Mesenchymal stem cell (in vitro differentiated cells and primary cell): Measurements from ENCODE around the gene CWC25.

Source experiments
- DNase-seq: peaks from one replicate; pipeline ENCODE4 v3.0.0-alpha.2; 2013
- H2AFZ ChIP-seq: one replicate; pipeline ENCODE4 v1.6.1; 2013; ENCODE audit warnings: low read depth, mild to moderate bottlenecking, control low read depth, inconsistent platforms, low read length, moderate library complexity
- H2AK5ac ChIP-seq: 2 replicates; pipeline ENCODE4 v1.6.1; 2013; ENCODE audit warnings: low read length, moderate library complexity, mild to moderate bottlenecking, inconsistent platforms; ENCODE audit not compliant: severe bottlenecking
- H2BK120ac ChIP-seq: one replicate; pipeline ENCODE4 v1.6.1; 2013; ENCODE audit warnings: low read depth, mild to moderate bottlenecking, inconsistent platforms, low read length, moderate library complexity
- H2BK12ac ChIP-seq, 2 experiments: one replicate each; pipeline ENCODE4 v1.6.1; 2013; ENCODE audit warnings: inconsistent platforms in 2 of 2, low read length in 2 of 2, mild to moderate bottlenecking in 2 of 2, moderate library complexity in 2 of 2, control low read depth in 1 of 2
- H2BK15ac ChIP-seq: one replicate; pipeline ENCODE4 v1.6.1; 2013; ENCODE audit warnings: mild to moderate bottlenecking, low read depth, inconsistent platforms; ENCODE audit not compliant: poor library complexity, severe bottlenecking
- H2BK5ac ChIP-seq: 2 replicates; pipeline ENCODE4 v1.6.1; 2013; ENCODE audit warnings: low read depth, mild to moderate bottlenecking, low read length, control low read depth, inconsistent platforms; ENCODE audit not compliant: poor library complexity, severe bottlenecking
- H3K14ac ChIP-seq, 2 experiments: one replicate each; pipeline ENCODE4 v1.6.1; 2013; ENCODE audit warnings: inconsistent platforms in 2 of 2, low read length in 2 of 2, control low read depth in 1 of 2, mild to moderate bottlenecking in 1 of 2, moderate library complexity in 1 of 2
- H3K18ac ChIP-seq, 2 experiments: one replicate each; pipeline ENCODE4 v1.6.1; 2013; ENCODE audit warnings: inconsistent platforms in 2 of 2, low read length in 2 of 2, control low read depth in 1 of 2, low read depth in 1 of 2, mild to moderate bottlenecking in 1 of 2
- H3K23ac ChIP-seq, 2 experiments: one replicate each; pipeline ENCODE4 v1.6.1; 2013; ENCODE audit warnings: inconsistent platforms in 2 of 2, low read length in 2 of 2, mild to moderate bottlenecking in 2 of 2, moderate library complexity in 2 of 2, control low read depth in 1 of 2
- H3K27ac ChIP-seq: 2 replicates; pipeline ENCODE4 v1.5.1; 2013; ENCODE audit warnings: mild to moderate bottlenecking, moderate library complexity, low read length, control low read depth, inconsistent platforms; ENCODE audit not compliant: poor library complexity, severe bottlenecking
- H3K27me3 ChIP-seq, 2 experiments: 2 replicates each; pipeline versions ENCODE4 v1.6.1 to v1.7.0; 2013; ENCODE audit warnings: low read length in 2 of 2, mild to moderate bottlenecking in 2 of 2, moderate library complexity in 2 of 2, control low read depth in 1 of 2, inconsistent platforms in 1 of 2; ENCODE audit not compliant: control insufficient read depth in 1 of 2, insufficient read depth in 1 of 2
- H3K36me3 ChIP-seq, 2 experiments: 2 replicates each; pipeline versions ENCODE4 v1.6.1 to v1.7.0; 2013; ENCODE audit warnings: low read length in 2 of 2, control low read depth in 1 of 2, inconsistent platforms in 1 of 2, low read depth in 1 of 2, mild to moderate bottlenecking in 1 of 2; ENCODE audit not compliant: insufficient read depth in 2 of 2, control insufficient read depth in 1 of 2
- H3K4ac ChIP-seq, 2 experiments: one replicate each; pipeline ENCODE4 v1.6.1; 2013; ENCODE audit warnings: inconsistent platforms in 2 of 2, low read length in 2 of 2, mild to moderate bottlenecking in 2 of 2, moderate library complexity in 2 of 2, control low read depth in 1 of 2, low read depth in 1 of 2
- H3K4me1 ChIP-seq: 2 replicates; pipeline ENCODE4 v1.6.1; 2013; ENCODE audit warnings: low read depth, low read length, control low read depth; ENCODE audit not compliant: control insufficient read depth, insufficient read depth
- H3K4me2 ChIP-seq: 2 replicates; pipeline ENCODE4 v1.6.1; 2013; ENCODE audit warnings: low read length, mild to moderate bottlenecking, inconsistent platforms; ENCODE audit not compliant: poor library complexity, severe bottlenecking
- H3K4me3 ChIP-seq, 2 experiments: 2 replicates each; pipeline versions ENCODE4 v1.5.1 to v1.7.0; 2013; ENCODE audit warnings: low read length in 2 of 2, mild to moderate bottlenecking in 2 of 2, control low read depth in 1 of 2, low read depth in 1 of 2; ENCODE audit not compliant: insufficient read depth in 1 of 2
- H3K79me1 ChIP-seq: replicated peaks from 2 replicates; pipeline ENCODE4 v1.6.1; 2013; ENCODE audit warnings: mild to moderate bottlenecking, control low read depth, low read length, inconsistent platforms; ENCODE audit not compliant: poor library complexity, severe bottlenecking
- H3K9ac ChIP-seq: 2 replicates; pipeline ENCODE4 v1.7.0; 2013; ENCODE audit warnings: mild to moderate bottlenecking, low read length, moderate library complexity
- H3K9me3 ChIP-seq: 2 replicates; pipeline ENCODE4 v1.7.0; 2013; ENCODE audit warnings: mild to moderate bottlenecking, low read length; ENCODE audit not compliant: control insufficient read depth
- H4K8ac ChIP-seq: one replicate; pipeline ENCODE4 v1.6.1; 2013; ENCODE audit warnings: inconsistent platforms, mild to moderate bottlenecking, low read length, moderate library complexity
- H4K91ac ChIP-seq: one replicate; pipeline ENCODE4 v1.6.1; 2013; ENCODE audit warnings: mild to moderate bottlenecking, low read length, inconsistent platforms
- WGBS: methylation state at CpG from one replicate; pipeline ENCODE4 v1.1.7; 2013; ENCODE audit warnings: mixed read lengths; 5-methylcytosine and 5-hydroxymethylcytosine counted together

CWC25 gene

DNA sequence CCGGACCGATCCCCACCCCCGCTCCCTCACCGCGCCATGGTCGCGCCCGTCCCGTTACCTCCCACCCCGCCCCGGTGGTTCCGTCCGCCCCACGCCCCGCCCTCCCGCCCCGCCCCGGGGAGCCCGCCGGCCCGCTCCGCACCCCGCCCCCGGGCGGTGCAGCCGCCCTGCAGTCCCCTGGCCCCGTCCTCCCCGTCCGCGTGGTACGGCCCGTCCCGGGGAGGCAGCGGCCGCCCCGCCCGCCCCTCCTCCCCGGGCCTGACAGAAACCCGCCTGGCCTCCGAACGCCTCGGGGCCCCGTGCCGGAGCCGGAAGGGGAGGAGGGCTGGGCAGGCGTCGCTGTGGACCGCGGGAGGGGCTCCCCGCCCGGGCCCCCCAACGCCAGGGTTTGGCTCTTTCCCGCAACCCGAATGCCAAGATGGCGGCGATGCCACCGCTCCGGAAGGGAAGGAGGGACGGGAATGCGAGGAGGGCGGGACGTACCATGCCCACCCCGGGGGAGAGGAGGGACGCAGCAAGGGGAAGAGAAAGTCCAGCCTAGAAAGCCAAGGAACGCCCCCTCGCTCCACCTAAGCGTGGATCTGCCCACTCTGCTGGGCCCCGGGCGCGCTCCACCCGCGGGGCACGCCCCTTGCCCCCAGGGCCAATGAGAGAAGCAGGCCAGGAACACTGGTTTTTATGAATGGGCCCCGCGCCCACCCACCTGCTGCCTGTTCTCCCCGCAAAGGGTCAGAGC, 25.5 kb downstream of the CWC25 start, which contains the start of gene PIP4K2B:
TSS of gene PIP4K2B (minus strand) at position 56 of the 736 bp plus-strand sequence. CDS start 132 bp downstream, outside the sequence.
- Histone ChIP-seq H3K27ac (peak within 1 kb of the TSS; percentile 90), H2BK15ac (peak within 1 kb of the TSS; percentile 100), H2AK5ac (no peak within 1 kb of the TSS), H2BK120ac (peak within 1 kb of the TSS; percentile 96), H4K91ac (peak within 1 kb of the TSS; percentile 99), H3K79me1 (peaks cover 2% of the 10 kb centered on the region), H3K14ac (peak within 1 kb of the TSS in 1 of 2 experiments; percentile 100), H4K8ac (peak within 1 kb of the TSS; percentile 99), H3K4me2 (peak within 1 kb of the TSS; percentile 71), H3K9ac (peak within 1 kb of the TSS; percentile 95), H3K4me1 (peaks cover 8% of the 10 kb centered on the region), H2BK12ac (peak within 1 kb of the TSS in 1 of 2 experiments; percentile 46), H3K4ac (peak within 1 kb of the TSS; percentile 98 to 99), H3K36me3 (peaks cover 19 to 41% of the 10 kb centered on the region in 2 experiments), H3K18ac (peak within 1 kb of the TSS; percentile 96 to 98), H2AFZ (peak within 1 kb of the TSS; percentile 92), H3K4me3 (peak within 1 kb of the TSS; percentile 89 to 93), H2BK5ac (peak within 1 kb of the TSS; percentile 100), H3K23ac (peak within 1 kb of the TSS in 1 of 2 experiments; percentile 90), H3K9me3 (no peaks in the 10 kb centered on the region), H3K27me3 (no peaks in the 10 kb centered on the region)
- peak; percentile 98 for DNase-seq
- under 1% methylated on average over 44 of the region's 76 CpGs for WGBS

DNA sequence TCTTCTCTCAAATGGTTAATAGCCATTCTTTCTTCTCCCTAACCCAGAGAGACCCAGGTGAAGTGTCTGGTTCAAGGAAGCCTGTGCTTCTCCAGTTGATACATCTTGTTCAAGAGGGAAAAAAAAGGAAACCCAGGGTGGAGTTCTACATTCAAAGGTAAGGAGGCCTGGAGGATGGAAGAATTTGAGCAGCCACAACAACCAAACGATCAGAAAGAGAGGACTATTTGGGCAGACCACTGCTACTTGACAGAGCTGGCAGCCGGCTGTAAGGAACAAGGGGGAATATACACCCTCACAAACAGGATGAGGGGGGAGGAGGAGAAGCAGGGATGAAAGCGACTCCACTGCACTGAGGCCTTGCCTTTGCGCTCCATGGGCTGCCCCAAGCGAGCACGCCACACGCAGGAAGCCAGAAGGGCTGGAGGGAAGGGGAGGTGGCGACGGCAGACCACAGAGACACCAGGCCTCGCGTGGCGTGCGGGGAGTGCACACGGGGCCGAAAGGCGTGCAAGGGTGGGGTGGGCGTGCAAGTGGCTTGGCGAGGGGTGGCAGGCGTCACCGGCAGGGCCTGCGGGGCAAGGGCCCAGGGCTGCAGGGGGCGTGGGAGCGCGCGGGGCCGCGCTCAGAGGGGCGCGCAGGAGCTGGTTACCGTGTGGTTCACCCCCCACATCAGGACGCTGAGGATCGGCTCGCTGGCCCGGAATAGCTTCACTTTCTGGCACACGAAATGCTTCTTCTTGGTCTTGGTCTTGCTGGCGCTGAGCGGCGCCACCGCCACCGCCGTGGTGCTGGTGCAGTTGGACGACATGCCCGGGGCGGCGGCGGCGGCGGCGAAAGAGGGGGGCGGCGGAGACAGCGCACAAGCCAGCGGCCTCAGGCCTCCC, 26.3 kb downstream of the CWC25 start:
- peak; percentile 67 for DNase-seq
- H3K27ac ChIP-seq = peak overlapping the region; percentile 90
- H3K27me3 ChIP-seq = no peaks in the 10 kb centered on the region
- peak overlapping the region in 1 of 2 experiments; percentile 90 for H3K23ac ChIP-seq
- H3K18ac ChIP-seq = peak overlapping the region; percentile 96 to 98
- peak overlapping the region; percentile 80 for H2BK15ac ChIP-seq
- peak overlapping the region in 1 of 2 experiments; percentile 100 for H3K14ac ChIP-seq
- peak overlapping the region; percentile 67 for H2BK120ac ChIP-seq
- H2AFZ ChIP-seq = peak overlapping the region; percentile 92
- H2BK5ac ChIP-seq = peak overlapping the region; percentile 31
- peaks cover 15 to 42% of the 10 kb centered on the region in 2 experiments for H3K36me3 ChIP-seq
- WGBS = 1% methylated on average over 44 of the region's 53 CpGs
- peak overlapping the region; percentile 71 for H4K91ac ChIP-seq
- peak overlapping the region; percentile 89 for H4K8ac ChIP-seq
- no peak overlapping the region for H2AK5ac ChIP-seq
- peak overlapping the region; percentile 71 for H3K4me2 ChIP-seq
- peak overlapping the region; percentile 89 to 93 for H3K4me3 ChIP-seq
- no peaks in the 10 kb centered on the region for H3K9me3 ChIP-seq
- H3K9ac ChIP-seq = peak overlapping the region; percentile 92
- H3K4ac ChIP-seq = peak overlapping the region; percentile 95 to 99
- peaks cover 8% of the 10 kb centered on the region for H3K4me1 ChIP-seq
- H2BK12ac ChIP-seq = peak overlapping the region in 1 of 2 experiments; percentile 46
- H3K79me1 ChIP-seq = peaks cover 2% of the 10 kb centered on the region

DNA sequence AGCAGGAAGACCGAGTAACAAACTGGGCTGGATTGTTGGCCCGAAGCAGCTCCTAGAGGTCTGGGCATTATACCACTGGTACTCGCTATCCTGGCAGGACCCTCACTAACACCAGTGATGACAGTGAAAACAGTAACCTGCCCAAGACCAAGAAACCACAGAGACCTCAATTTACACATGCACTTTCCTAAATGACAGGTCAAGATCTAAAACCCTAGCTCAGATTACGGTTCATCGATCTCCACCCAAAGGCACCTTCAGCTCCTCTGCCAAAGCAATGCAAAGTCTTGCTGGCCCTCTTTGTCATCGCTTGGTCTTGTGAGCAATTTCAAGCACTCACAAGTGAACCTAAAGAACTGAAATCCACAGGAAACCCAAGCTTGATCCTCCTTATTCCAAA, 27.3 kb downstream of the CWC25 start:
- no peak overlapping the region for H4K8ac ChIP-seq
- DNase-seq = peak; percentile 14
- peak overlapping the region; percentile 92 for H3K9ac ChIP-seq
- no peak overlapping the region for H4K91ac ChIP-seq
- H2AK5ac ChIP-seq = no peak overlapping the region
- H3K14ac ChIP-seq = no peak overlapping the region
- 92% methylated on average over 5 of the region's 6 CpGs for WGBS
- H3K27me3 ChIP-seq = no peaks in the 10 kb centered on the region
- H2BK12ac ChIP-seq = no peak overlapping the region
- H3K23ac ChIP-seq = no peak overlapping the region
- H3K27ac ChIP-seq = no peak overlapping the region
- no peak overlapping the region for H2AFZ ChIP-seq
- H3K9me3 ChIP-seq = no peaks in the 10 kb centered on the region
- no peak overlapping the region for H3K4ac ChIP-seq
- peak overlapping the region; percentile 71 for H3K4me2 ChIP-seq
- no peak overlapping the region for H3K18ac ChIP-seq
- no peak overlapping the region for H2BK120ac ChIP-seq
- H3K36me3 ChIP-seq = peaks cover 11 to 36% of the 10 kb centered on the region in 2 experiments
- peaks cover 2% of the 10 kb centered on the region for H3K79me1 ChIP-seq
- H2BK15ac ChIP-seq = no peak overlapping the region
- no peak overlapping the region for H2BK5ac ChIP-seq
- peak overlapping the region in 1 of 2 experiments; percentile 93 for H3K4me3 ChIP-seq
- peaks cover 8% of the 10 kb centered on the region for H3K4me1 ChIP-seq

DNA sequence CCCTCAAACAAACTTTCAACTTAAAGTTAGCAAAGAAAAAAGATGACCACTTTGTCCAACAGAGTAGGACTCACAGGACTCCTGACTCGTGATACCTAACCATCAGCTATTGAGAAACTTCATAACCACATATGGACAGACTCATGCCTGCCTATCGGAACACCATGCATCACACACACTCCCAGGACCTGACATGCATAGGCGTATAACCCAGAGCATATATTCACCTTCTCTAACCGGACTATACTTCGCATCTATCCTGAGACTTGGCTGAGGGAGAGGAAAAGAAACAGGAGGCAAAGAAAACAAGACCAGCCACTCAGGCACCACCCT, 28.0 kb downstream of the CWC25 start:
- H3K79me1 ChIP-seq = peaks cover 7% of the 10 kb centered on the region
- H3K14ac ChIP-seq = no peak overlapping the region
- H3K4ac ChIP-seq = no peak overlapping the region
- H3K18ac ChIP-seq = no peak overlapping the region
- peak overlapping the region in 1 of 2 experiments; percentile 93 for H3K4me3 ChIP-seq
- H3K27me3 ChIP-seq = no peaks in the 10 kb centered on the region
- H4K91ac ChIP-seq = no peak overlapping the region
- peaks cover 10 to 35% of the 10 kb centered on the region in 2 experiments for H3K36me3 ChIP-seq
- peak overlapping the region; percentile 92 for H3K9ac ChIP-seq
- no peak overlapping the region for H2BK5ac ChIP-seq
- no peak overlapping the region for H2BK12ac ChIP-seq
- DNase-seq = peak; percentile 59
- H2BK120ac ChIP-seq = no peak overlapping the region
- H3K23ac ChIP-seq = no peak overlapping the region
- no peak overlapping the region for H2AK5ac ChIP-seq
- H2AFZ ChIP-seq = no peak overlapping the region
- no peak overlapping the region for H4K8ac ChIP-seq
- H3K27ac ChIP-seq = no peak overlapping the region
- H3K4me1 ChIP-seq = peaks cover 8% of the 10 kb centered on the region
- H2BK15ac ChIP-seq = no peak overlapping the region
- H3K9me3 ChIP-seq = no peaks in the 10 kb centered on the region
- H3K4me2 ChIP-seq = no peak overlapping the region
- 86% methylated on average over 5 of the region's 5 CpGs for WGBS
